ENCODE data around the gene MRPS15. TPM values are rescaled to one million over a fixed set of nuclear protein-coding genes. Genes with fewer than 3 reads are reported as not detected.
"Not testable (repeated sequence)": the region's sequence is repeated elsewhere in the genome, so short reads cannot be mapped to it uniquely, and the experiment has no call there.

Gene MRPS15
- total RNA-seq, 1 donor from 2014 or later, result 70.9 TPM

GRCh38 chr1:36511804-36512798 lies 47.9 kb upstream of the MRPS15 start:
- Histone ChIP-seq H3K36me3 (ENCODE audit: insufficient read depth, low read length) (no peaks in the 10 kb centered on the region), H2AFZ (ENCODE audit: low read depth, low read length) (no peak overlapping the region), H3K4me3 (ENCODE audit: insufficient read depth, low read depth, low read length) (no peak overlapping the region), H3K9ac (ENCODE audit: low read length) (no peak overlapping the region), H3K4me2 (ENCODE audit: low read length) (no peak overlapping the region), H4K20me1 (ENCODE audit: insufficient read depth, low read length) (no peaks in the 10 kb centered on the region), H3K27me3 (ENCODE audit: insufficient read depth, low read length) (no peaks in the 10 kb centered on the region), H3K79me2 (ENCODE audit: insufficient read depth, low read length) (no peaks in the 10 kb centered on the region), H3K9me3 (ENCODE audit: insufficient read depth, low read depth, low read length) (no peaks in the 10 kb centered on the region), H3K27ac (ENCODE audit: low read depth, low read length) (no peak overlapping the region), H3K4me1 (ENCODE audit: insufficient read depth, low read length) (no peaks in the 10 kb centered on the region)
- Mint-ChIP-seq H3K4me1 (ENCODE audit: low read depth, unreplicated experiment) (no peaks in the 10 kb centered on the region), H3K36me3 (ENCODE audit: low read depth, unreplicated experiment) (no peaks in the 10 kb centered on the region), H3K27ac (ENCODE audit: unreplicated experiment) (no peak overlapping the region), H3K4me3 (ENCODE audit: unreplicated experiment) (no peak overlapping the region), H3K9me3 (ENCODE audit: unreplicated experiment) (no peaks in the 10 kb centered on the region), H3K27me3 (ENCODE audit: low read depth, unreplicated experiment) (peaks cover 21% of the 10 kb centered on the region)
- no peak for TF ChIP-seq CTCF (IDR thresholded peaks at IDR 0.05; ENCODE audit: insufficient read depth, low read depth, low read length)
- no peak for TF ChIP-seq EZH2 (IDR thresholded peaks at IDR 0.05; ENCODE audit: insufficient read depth, low read length)
- FAIRE-seq, result no peak
- no peak for DNase-seq (ENCODE audit: low read depth)

GRCh38 chr1:36511220-36511619 lies 47.0 kb upstream of the MRPS15 start:
- not testable (repeated sequence) for H3K79me2 ChIP-seq (ENCODE audit: insufficient read depth, low read length); H3K4me1 ChIP-seq (ENCODE audit: insufficient read depth, low read length); H3K4me3 Mint-ChIP-seq (ENCODE audit: unreplicated experiment); H3K36me3 Mint-ChIP-seq (ENCODE audit: low read depth, unreplicated experiment); H3K9me3 Mint-ChIP-seq (ENCODE audit: unreplicated experiment); H3K4me3 ChIP-seq (ENCODE audit: insufficient read depth, low read depth, low read length); FAIRE-seq; H3K27ac ChIP-seq (ENCODE audit: low read depth, low read length); H3K9me3 ChIP-seq (ENCODE audit: insufficient read depth, low read depth, low read length); H4K20me1 ChIP-seq (ENCODE audit: insufficient read depth, low read length); DNase-seq (ENCODE audit: low read depth); H3K36me3 ChIP-seq (ENCODE audit: insufficient read depth, low read length); H3K9ac ChIP-seq (ENCODE audit: low read length); H3K27ac Mint-ChIP-seq (ENCODE audit: unreplicated experiment); H2AFZ ChIP-seq (ENCODE audit: low read depth, low read length); H3K27me3 ChIP-seq (ENCODE audit: insufficient read depth, low read length); H3K4me2 ChIP-seq (ENCODE audit: low read length); H3K4me1 Mint-ChIP-seq (ENCODE audit: low read depth, unreplicated experiment)
- H3K27me3 Mint-ChIP-seq (ENCODE audit: low read depth, unreplicated experiment), result peaks cover 27% of the 10 kb centered on the region

GRCh38 chr1:36510418-36510817 lies 46.2 kb upstream of the MRPS15 start:
- Mint-ChIP-seq H3K27me3 (ENCODE audit: low read depth, unreplicated experiment) (peaks cover 27% of the 10 kb centered on the region), H3K4me3 (ENCODE audit: unreplicated experiment) (no peak overlapping the region), H3K27ac (ENCODE audit: unreplicated experiment) (no peak overlapping the region), H3K4me1 (ENCODE audit: low read depth, unreplicated experiment) (no peaks in the 10 kb centered on the region), H3K9me3 (ENCODE audit: unreplicated experiment) (no peaks in the 10 kb centered on the region), H3K36me3 (ENCODE audit: low read depth, unreplicated experiment) (no peaks in the 10 kb centered on the region)
- FAIRE-seq (no peak), DNase-seq (ENCODE audit: low read depth) (no peak)
- TF ChIP-seq EZH2 (IDR thresholded peaks at IDR 0.05; ENCODE audit: insufficient read depth, low read length) (no peak), CTCF (IDR thresholded peaks at IDR 0.05; ENCODE audit: insufficient read depth, low read depth, low read length) (no peak)
- Histone ChIP-seq H2AFZ (ENCODE audit: low read depth, low read length) (no peak overlapping the region), H3K79me2 (ENCODE audit: insufficient read depth, low read length) (no peaks in the 10 kb centered on the region), H3K27me3 (ENCODE audit: insufficient read depth, low read length) (peaks cover 6% of the 10 kb centered on the region), H3K9ac (ENCODE audit: low read length) (no peak overlapping the region), H3K36me3 (ENCODE audit: insufficient read depth, low read length) (no peaks in the 10 kb centered on the region), H3K9me3 (ENCODE audit: insufficient read depth, low read depth, low read length) (no peaks in the 10 kb centered on the region), H3K4me1 (ENCODE audit: insufficient read depth, low read length) (no peaks in the 10 kb centered on the region), H4K20me1 (ENCODE audit: insufficient read depth, low read length) (no peaks in the 10 kb centered on the region), H3K4me3 (ENCODE audit: insufficient read depth, low read depth, low read length) (no peak overlapping the region), H3K27ac (ENCODE audit: low read depth, low read length) (no peak overlapping the region), H3K4me2 (ENCODE audit: low read length) (no peak overlapping the region)
